ENCODE results near the gene RABL6.

RABL6 gene

DNA sequence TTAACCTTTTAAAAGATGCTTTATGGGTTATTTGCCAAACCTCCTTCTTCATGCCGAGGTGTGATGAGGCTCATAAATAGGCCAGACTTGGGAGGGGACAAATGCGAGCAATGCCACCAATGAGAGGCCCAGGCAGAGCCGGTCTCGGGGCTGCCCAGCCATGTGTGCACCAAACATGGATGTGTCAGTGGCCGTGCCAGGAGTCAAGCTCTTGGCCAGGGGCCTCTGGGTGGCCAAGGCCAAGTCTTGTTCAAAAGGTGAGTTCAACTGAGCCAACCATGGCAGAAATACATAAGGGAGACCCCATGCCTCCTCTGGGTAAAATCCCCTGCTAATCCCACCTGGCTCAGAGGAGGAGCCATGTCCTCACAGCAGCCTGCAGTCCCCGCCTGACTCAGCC is 32.6 kb upstream of the RABL6 start:
- in situ Hi-C loops (cut with MboI; ENCODE audit: low sequenced_read_pairs), result loop anchor here (25.0 kb wide), 2 partner anchors 262 to 437 kb away; partner anchors contain the start of genes ABCA2, FUT7, NDOR1 and NPDC1

DNA sequence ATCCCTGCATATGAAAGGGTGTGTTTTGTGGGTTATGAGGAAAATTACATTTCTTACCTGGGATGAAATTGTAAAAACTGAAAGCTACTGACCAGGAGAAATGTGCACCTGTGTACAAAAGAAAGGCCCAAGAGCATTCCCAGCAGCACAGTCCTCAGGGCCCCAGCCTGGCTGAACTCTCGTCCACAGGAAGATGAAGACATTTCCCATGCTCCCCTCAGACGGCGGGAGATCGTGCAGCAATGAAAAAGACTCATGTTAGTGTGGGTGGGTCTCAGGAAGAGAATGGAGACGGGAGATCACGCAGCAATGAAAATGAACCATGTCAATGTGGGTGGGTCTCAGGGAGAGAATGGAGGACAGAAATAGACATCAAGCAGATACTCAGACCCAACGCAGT is 30.8 kb upstream of the RABL6 start:
- in situ Hi-C loops (cut with MboI; ENCODE audit: low sequenced_read_pairs), result loop anchor here (25.0 kb wide), 2 partner anchors 260 to 435 kb away; partner anchors contain the start of genes ABCA2, FUT7, NDOR1 and NPDC1

DNA sequence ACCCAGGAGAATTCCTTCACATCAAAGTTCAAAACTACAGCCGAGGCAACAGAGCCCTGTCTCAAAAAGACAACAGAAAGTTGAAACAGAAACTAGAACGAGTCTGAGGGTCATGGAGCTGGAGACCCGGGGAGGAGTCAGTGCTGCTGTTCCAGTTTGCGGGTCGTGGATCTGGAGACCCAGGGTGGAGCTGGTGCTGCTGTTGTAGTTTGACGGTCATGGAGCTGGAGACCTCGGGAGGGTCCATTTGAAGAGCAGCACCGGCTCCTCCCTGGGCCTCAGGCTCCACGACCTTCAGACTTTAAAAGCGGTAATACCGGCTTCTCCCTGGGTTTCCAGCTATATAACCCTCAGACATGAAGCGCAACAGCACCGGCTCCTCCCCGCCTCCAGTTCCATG is 30.4 kb upstream of the RABL6 start:
- in situ Hi-C loops (cut with MboI; ENCODE audit: low sequenced_read_pairs), result loop anchor here (25.0 kb wide), 2 partner anchors 260 to 435 kb away; partner anchors contain the start of genes ABCA2, FUT7, NDOR1 and NPDC1

DNA sequence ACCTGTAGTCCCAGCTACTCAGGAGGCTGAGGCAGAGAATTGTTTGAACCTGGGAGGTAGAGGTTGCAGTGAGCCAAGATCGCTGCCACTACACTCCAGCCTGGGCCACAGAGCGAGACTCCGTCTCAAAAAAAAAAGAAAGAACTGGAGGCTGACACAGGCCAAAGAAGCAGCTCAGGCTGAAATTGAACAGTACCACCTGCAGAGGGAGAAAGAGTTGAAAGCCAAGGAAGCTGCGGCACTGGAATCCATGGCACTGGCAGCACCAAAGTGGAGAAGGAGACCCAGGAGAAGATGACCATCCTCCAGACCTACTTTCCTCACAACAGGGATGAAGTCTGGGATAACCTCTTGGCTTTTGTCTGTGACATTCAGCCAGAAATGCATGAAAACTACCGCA is 27.9 kb upstream of the RABL6 start:
- in situ Hi-C loops (cut with MboI; ENCODE audit: low sequenced_read_pairs), result loop anchor here (25.0 kb wide), 2 partner anchors 257 to 432 kb away; partner anchors contain the start of genes ABCA2, FUT7, NDOR1 and NPDC1

DNA sequence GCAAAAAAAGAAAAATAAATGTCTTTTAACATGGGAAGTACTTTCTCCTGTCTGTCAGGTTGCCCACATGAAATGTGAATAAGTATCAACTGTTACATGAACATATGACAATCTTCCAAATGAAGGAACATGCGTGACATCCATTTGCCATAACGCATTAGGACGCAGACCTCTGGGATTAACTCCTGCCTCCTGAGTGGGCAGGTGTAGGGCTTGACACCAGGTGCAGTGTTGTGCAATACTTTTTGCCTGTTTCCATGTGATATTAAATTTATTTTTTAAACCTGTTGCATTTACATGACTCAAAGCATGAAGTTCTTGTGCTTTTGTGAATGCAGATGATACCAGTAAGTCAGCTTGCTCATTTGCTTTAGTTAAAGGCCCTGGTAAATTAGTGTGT is 25.3 kb upstream of the RABL6 start:
- in situ Hi-C loops (cut with MboI; ENCODE audit: low sequenced_read_pairs), result loop anchor here (25.0 kb wide), 2 partner anchors 255 to 430 kb away; partner anchors contain the start of genes ABCA2, FUT7, NDOR1 and NPDC1

DNA sequence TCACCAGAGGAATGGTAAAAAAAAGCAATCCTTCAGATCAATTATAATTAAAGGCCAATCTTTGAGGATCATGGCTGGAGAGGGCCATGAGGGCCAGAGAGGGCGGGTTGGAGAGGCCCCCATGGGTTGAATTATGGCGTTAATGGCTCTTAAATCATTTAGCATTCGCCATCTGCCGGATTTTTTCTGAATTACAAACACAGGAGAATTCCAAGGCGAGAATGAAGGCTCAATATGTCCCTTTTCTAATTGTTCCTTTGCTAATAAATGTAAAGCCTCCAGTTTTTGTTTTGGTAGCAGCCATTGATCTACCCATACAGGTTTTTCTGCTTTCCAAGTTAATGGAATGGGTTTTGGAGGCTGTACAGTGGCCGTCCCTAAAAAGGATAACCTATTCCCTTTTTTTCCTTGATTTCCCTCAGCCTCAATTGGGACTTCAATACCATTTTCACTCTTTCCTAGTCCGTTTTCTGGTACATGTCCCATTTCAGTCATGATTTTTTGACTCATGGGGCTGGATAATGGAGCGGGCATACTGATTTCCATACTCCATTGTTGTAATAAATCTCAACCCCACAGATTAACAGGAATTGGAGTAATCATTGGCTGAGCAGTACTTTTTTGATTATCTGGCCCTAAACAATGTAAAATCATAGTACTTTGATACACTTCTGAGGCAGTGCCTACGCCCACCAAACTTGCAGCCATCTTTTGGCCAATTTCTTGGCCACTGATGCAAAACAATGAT is 23.3 kb upstream of the RABL6 start:
- in situ Hi-C loops (cut with MboI; ENCODE audit: low sequenced_read_pairs), result loop anchor here (25.0 kb wide), 2 partner anchors 253 to 428 kb away; partner anchors contain the start of genes ABCA2, FUT7, NDOR1 and NPDC1

DNA sequence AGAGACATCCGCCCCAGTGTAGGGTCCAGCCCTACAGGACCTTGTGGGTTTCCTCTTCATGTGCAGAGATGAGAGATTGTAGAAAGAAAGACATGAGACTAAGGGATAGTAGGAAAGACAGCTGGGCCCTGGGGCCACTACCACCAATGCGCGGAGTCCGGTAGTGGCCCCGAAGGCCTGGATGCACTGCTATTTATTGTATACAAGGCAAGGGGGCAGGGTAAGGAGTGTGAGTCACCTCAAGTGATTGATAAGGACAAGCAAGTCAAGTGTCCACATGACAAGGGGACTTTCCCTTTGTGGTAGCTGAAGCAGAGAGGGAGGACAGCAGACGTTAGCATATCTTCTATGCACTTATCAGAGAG is 22.8 kb upstream of the RABL6 start:
- in situ Hi-C loops (cut with MboI; ENCODE audit: low sequenced_read_pairs), result loop anchor here (25.0 kb wide), 2 partner anchors 252 to 427 kb away; partner anchors contain the start of genes ABCA2, FUT7, NDOR1 and NPDC1

DNA sequence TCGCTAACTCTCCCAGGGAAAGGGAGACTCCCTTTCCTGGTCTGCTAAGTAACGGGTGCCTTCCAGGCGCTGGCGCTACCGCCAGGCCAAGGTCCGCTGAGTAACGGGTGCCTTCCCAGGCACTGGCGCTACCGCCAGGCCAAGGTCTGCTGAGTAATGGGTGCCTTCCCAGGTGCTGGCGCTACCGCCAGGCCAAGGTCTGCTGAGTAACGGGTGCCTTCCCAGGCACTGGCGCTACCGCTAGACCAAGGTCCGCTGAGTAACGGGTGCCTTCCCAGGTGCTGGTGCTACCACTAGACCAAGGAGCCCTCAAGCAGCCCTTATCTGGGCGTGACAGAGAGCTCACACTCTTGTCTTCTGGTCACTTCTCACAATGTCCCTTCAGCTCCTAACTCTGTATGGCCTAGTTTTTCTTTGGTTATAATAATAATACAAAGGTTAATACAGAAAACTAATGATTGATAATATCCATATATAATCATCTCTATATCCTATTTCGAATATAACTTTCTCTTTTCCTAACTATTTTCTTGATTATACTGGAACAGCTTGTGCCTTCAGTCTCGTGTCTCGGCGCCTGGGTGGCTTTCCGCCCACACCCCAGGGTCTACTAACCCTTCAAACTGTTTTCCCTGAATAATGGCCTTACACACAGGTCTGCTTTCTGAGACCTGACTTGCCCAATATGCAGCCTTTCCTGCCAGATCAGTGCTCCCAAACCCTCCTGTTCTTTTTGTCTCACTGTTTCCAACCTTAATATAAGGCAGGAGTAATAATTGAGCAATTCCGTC is 22.0 kb upstream of the RABL6 start:
- in situ Hi-C loops (cut with MboI; ENCODE audit: low sequenced_read_pairs), result loop anchor here (25.0 kb wide), 2 partner anchors 252 to 427 kb away; partner anchors contain the start of genes ABCA2, FUT7, NDOR1 and NPDC1

DNA sequence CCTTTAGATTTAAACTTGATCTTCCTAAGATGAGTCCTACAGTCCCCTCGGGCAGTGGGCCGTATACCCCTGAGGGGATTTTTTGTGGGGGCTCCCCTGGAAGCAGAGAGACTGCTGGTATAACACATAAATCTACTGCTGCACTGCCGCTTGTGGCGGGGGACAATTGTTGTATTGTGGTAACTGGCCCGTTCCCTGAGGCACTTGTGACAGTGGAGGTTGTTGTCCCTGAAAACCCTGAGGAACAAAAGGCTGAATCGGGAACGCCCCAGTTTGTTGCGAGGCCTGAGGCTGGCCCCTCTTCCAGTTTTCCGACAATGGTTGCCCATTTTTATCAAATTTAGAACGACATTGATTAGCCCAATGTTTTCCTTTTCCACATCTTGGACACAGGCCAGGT is 21.3 kb upstream of the RABL6 start:
- in situ Hi-C loops (cut with MboI; ENCODE audit: low sequenced_read_pairs), result loop anchor here (25.0 kb wide), 2 partner anchors 251 to 426 kb away; partner anchors contain the start of genes ABCA2, FUT7, NDOR1 and NPDC1

DNA sequence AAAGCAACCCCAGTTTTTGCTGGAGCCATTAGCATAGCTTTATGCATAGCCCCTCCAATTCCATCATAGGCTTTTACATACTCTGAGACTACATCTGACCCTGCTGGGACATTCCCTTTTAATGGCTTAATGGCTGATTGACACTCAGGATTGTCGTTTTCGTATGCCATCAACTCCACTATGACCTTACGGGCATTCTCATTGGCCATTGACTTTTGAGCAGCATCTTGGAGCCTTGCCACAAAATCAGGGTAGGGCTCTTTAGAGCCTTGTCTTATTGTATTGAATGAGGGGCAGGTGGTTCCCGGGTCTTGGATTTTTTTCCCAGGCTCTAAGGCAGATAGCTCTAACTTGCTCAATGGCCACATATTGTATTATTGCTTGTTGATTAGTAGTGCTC is 20.8 kb upstream of the RABL6 start:
- in situ Hi-C loops (cut with MboI; ENCODE audit: low sequenced_read_pairs), result loop anchor here (25.0 kb wide), 2 partner anchors 250 to 425 kb away; partner anchors contain the start of genes ABCA2, FUT7, NDOR1 and NPDC1

DNA sequence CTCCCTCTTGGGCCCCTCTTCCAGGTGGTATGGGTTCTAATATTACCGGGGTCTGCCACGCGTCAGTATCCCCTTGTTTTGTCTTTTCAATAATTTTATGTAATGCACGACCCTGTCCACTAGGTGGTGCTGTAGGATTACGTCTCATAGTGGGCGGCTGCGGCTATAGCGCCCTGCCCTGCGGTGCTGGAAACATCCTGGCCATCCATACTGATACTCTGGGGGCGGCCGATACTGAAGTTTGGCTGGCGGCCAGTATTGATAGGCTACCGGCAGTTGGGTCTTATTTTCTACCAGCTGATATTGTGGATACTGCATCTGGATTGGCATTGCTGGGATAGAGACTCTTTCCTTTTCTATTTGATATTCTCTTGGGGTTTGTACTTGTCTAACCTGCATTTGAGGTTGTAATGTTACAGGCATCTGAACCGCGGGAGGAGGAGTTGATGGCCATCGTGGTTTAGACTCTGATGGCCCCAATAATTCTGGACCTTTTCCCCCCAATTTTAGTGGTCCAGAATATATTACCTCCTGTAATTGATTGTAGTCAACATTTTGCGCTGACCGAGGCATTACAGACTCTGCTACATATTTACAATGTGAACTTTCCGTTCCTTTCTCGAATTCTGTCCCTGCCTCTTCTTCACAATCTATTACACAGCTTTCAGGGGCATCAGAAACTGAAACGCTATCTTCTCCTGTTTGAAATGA is 19.9 kb upstream of the RABL6 start:
- in situ Hi-C loops (cut with MboI; ENCODE audit: low sequenced_read_pairs), result loop anchor here (25.0 kb wide), 2 partner anchors 249 to 424 kb away; partner anchors contain the start of genes ABCA2, FUT7, NDOR1 and NPDC1

DNA sequence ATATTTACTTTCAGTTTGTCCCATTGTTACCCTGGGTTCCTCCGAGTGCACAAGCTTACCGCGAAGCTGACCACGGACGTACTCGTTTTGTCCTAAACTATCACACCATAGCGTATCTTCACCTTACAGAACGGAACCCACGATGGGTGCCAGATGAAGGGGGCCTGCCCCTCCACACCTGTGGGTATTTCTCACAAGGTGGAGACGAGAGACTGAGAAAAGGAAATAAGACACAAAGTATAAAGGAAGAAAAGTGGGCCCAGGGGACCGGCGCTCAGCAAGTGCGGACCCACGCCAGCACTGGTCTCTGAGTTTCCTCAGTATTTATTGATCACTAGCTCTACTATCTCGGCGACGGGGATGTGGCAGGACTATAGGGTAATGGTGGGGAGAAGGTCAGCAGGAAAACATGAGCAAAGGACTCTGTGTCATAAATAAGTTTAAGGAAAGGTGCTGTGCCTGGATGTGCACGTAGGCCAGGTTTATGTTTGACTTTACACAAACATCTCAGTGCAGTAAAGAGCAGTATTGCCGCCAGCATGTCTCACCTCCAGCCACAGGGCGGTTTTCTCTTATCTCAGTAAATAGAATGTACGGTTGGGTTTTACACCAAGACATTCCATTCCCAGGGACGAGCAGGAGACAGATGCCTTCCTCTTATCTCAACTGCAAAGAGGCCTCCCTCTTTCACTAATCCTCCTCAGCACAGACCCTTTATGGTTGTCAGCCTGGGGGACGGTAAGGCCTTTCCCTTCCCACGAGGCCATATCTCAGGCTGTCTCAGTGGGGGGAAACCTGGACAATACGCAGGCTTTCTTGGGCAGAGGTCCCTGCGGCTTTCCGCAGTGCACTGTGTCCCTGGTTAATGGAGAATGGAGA is 18.9 kb upstream of the RABL6 start:
- in situ Hi-C loops (cut with MboI; ENCODE audit: low sequenced_read_pairs), result loop anchor here (25.0 kb wide), 2 partner anchors 248 to 423 kb away; partner anchors contain the start of genes ABCA2, FUT7, NDOR1 and NPDC1

DNA sequence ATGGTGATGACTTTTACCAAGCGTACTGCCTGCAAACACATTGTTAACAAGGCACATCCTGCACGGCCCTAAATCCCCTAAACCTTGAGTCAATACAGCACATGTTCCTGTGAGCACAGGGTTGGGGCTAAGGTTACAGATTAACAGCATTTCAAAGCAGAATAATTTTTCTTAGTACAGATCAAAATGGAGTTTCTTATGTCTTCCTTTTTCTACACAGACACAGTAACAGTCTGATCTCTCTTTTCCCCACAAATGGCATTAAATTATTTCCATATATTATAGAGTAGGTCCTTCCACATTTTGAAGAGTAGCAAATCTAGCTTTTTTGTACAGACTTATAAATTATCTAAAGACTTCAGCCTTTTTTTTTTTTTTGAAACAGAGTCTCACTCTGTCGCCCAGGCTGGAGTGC is 18.2 kb upstream of the RABL6 start:
- in situ Hi-C loops (cut with MboI; ENCODE audit: low sequenced_read_pairs), result loop anchor here (25.0 kb wide), 2 partner anchors 248 to 423 kb away; partner anchors contain the start of genes ABCA2, FUT7, NDOR1 and NPDC1

DNA sequence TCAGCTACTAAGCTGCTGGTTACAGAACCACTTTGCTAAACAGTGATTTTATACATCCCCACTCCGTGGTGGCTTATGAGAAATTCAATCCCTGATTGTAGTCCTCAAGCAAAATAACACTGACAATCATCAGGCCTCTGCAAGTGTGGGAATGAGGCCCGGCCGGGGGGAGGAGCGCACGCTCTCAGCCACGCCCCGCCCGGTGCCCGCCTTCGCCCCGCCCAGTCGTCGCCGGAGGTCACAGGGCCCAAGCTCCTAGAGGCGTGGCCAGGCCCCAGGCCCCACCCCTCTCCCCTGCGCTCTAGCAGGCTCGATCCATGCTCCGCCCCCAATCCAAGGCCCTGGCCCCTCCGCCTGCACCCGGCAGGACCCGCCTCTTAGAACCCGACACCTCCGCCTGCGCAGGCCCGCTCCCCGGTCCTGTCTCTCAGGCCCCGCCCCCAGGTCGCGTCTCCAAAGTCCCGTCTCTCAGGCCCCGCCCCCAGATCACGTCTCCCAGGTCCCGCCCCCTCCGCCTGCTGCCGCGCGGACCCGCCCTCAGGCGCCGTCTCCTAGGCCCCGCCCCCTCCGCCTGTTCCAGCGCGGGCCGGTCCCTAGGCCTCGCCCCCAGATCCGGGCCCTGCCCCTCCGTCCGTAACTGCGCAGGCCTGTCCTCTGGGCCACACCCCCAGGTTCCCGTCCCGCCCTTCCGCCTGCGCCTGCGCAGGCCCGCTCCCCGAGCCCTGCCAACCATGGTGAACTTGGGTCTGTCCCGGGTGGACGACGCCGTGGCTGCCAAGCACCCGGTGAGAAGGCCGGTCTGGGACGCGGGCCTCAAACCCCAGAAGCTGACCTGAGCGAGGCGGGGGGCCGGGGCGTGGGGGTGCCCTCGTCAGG is 16.9 kb upstream of the RABL6 start, which contains the start of gene TMEM141:
TMEM141 (plus strand) TSS at position 705 of the 876 bp plus-strand sequence; CDS start at position 732, 27 bp downstream.
- in situ Hi-C loops (cut with MboI; ENCODE audit: low sequenced_read_pairs), result loop anchor here (25.0 kb wide), 2 partner anchors 246 to 421 kb away; partner anchors contain the start of genes ABCA2, FUT7, NDOR1 and NPDC1

DNA sequence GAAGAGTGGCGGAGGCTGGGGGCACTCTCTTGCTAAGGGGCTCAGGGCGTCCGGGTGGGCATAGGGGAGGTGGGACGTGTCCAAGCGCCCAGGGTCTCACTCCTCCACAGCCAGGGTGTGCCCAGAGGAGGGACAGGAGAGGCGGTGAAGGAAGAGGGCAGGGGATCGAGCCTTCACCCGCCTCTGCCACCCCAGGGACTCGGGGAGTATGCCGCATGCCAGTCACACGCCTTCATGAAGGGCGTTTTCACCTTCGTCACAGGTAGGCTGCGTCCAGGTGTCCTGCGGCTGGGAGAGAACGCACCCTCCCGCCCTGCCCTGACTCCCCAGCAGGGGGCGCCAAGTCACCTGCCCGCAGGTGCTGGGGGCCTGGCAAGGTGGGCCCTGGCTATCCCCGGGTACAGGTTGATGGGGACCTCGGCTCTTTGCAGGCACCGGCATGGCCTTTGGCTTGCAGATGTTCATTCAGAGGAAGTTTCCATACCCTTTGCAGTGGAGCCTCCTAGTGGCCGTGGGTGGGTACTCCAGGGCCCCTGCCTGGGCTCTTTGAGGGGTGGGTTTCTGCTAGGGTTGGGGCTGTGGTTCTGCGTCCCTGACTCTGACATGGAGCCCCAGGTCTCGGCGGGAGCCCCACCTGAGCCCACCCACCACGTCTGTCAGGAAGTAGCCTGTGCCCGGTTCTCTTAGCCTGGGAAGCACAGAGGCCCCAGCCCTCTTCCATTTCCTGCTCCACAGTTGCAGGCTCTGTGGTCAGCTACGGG is 16.1 kb upstream of the RABL6 start:
- in situ Hi-C loops (cut with MboI; ENCODE audit: low sequenced_read_pairs), result loop anchor here (25.0 kb wide), 2 partner anchors 246 to 421 kb away; partner anchors contain the start of genes ABCA2, FUT7, NDOR1 and NPDC1

DNA sequence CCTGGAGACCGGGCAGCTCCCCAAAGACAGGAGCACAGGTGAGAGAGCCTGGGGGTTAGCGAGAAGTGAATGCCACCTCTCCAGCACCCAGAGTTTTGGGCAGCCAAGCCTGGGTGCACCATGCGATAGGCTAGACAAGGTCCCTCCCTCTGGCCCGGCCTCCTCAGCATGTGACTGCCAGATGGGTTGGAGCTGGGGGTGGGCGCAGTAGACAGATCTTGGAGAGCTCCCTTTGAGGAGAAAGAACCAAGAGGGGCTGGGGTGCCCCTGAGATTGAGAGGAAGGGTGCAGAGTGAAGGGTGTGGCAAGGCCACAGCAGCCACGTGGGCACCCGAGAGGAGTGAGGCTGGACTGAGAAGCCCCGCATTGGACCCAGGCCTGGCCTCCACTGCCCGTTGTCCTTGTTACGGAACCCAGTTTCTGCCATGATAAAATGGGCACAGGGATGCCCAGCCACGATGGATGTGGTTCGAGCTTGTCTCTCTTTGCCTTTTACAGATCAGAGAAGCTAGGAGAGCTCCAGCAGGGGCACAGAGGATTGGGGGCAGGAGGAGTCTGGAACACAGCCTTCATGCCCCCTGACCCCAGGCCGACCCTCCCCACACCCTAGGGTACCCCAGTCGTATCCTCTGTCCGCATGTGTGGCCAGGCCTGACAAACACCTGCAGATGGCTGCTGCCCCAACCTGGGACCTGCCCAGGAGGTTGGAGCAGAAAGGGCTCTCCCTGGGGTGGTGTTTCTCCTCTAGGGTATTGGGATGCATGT is 15.2 kb upstream of the RABL6 start:
- in situ Hi-C loops (cut with MboI; ENCODE audit: low sequenced_read_pairs), result loop anchor here (25.0 kb wide), 2 partner anchors 245 to 420 kb away; partner anchors contain the start of genes ABCA2, FUT7, NDOR1 and NPDC1

All from HL-60/S4 (cell line).